Activated CD8-positive, alpha-beta memory T cell treated with anti-CD3 and anti-CD28 coated beads for 48 hours (primary cell): ENCODE measurements around the gene BCL2.
"Not testable (repeated sequence)": the region's sequence is repeated elsewhere in the genome, so short reads cannot be mapped to it uniquely, and the experiment has no call there.

ENCODE experiments used
- DNase-seq, 3 experiments: peaks; one replicate each; pipeline ENCODE4 v3.0.0-alpha.2; 2020; ENCODE audit warnings: low read depth in 2 of 3, low spot score in 2 of 3

Gene BCL2

DNA sequence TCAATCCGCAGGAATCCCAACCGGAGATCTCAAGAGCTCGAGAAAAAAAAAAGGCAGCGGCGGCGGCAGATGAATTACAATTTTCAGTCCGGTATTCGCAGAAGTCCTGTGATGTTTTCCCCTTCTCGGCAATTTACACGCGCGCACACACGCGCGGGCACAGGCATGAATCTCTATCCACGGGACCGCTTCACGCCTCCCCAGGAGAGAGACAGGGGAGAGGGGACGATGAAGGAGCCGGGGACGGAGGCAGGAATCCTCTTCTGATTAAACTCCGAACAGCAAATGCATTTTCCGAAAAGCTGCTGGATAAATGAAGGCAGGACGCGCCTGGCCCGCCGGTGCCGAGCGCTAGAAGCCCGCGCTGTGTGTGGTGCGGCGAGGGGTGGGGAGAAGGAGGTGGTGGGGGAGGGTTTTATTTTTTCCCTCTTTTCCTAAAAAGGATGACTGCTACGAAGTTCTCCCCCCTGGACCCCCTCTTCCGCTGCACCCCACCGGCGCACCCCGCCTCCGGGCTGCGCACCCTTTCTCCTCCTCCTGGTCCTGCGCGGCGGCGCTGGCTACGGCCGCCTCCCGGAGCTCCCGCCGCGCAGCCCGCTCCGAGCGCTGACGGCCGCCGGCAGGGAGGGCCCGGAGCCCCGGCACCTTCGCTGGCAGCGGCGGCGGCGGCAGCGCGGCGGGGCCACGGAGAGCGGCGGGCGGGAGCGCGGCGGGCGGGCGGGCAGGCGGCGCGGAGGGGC lies at the start of gene BCL2:
Gene BCL2 (minus strand): TSS at position 387 of the 740 bp plus-strand sequence.
- DNase-seq, result no peak

- no peak for DNase-seq
Observed at GRCh38 chr18:63368611-63369010, 49.0 kb upstream of the BCL2 start.

GRCh38 chr18:63367053-63367953 lies 47.7 kb upstream of the BCL2 start, which contains the start of gene KDSR:
KDSR (minus strand) TSS chr18:63367206; CDS start chr18:63367118, 88 bp downstream.
- peak; percentile 59 to 69 (median 66) for DNase-seq

GRCh38 chr18:63366213-63367052 lies 46.9 kb upstream of the BCL2 start:
- peak; percentile 35 to 50 (median 41) for DNase-seq

DNA sequence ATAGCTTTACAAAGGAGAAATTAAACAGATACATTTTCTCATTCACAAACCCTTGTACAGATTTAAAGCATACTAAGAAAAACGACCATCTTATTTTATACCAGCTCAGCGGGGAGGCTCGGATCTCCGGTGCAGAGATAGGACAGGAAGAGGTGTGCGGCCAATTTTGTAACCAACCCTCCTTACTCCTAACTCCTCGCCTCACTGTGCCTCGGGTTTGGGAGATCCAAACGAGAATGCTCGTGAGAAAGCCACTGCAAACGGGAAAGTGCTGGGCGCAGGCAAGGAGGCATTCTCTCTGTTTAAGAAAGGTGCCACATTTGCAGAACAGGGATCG lies 46.3 kb upstream of the BCL2 start:
- DNase-seq, result no peak

- DNase-seq, result no peak
Observed at GRCh38 chr18:63363951-63364350, 44.4 kb upstream of the BCL2 start.

DNA sequence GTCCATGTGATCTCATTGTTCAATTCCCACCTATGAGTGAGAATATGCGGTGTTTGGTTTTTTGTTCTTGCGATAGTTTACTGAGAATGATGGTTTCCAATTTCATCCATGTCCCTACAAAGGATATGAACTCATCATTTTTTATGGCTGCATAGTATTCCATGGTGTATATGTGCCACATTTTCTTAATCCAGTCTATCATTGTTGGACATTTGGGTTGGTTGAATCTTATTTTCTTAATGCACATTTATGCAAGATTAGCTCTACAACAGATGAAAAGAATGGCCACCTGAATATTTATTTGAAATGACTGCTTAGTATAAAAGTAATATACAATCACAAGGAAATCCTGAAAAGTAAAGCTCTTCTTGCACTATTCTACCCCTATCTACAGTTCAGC lies 43.9 kb upstream of the BCL2 start:
- not testable (repeated sequence) for DNase-seq

DNA sequence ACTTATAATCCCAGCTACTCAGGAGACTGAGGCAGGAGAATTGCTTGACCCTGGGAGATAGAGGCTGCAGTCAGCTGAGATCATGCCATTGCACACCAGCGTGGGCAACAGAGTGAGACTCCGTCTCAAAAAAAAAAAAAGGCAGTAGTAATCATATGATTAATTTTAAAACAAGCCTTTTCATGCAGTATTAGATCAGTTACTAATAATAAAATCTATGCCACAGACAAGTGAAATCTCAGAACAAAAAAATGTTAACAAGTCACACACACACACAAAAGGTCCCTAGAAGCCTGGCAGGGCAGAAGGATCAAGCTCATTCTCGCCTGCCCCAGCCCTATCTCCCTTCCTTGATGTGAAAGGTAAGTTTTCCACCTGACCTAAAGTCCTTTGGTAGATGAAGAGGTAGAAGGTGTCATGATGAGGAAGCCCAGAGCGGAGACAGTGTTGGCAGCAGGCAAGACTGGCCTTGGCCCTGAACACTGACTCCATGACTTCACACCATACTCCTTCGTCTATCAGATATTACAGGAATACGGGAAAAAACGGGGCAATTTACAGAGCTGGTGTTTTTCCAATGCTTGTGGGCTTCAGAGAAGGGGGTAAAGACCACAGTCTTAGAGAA lies 36.8 kb upstream of the BCL2 start:
- no peak for DNase-seq

- DNase-seq, result no peak
Observed at GRCh38 chr18:63350230-63350629, 30.7 kb upstream of the BCL2 start.

- no peak for DNase-seq
Observed at GRCh38 chr18:63348508-63349136, 29.1 kb upstream of the BCL2 start.

GRCh38 chr18:63346480-63347183 lies 27.1 kb upstream of the BCL2 start:
- no peak for DNase-seq

DNA sequence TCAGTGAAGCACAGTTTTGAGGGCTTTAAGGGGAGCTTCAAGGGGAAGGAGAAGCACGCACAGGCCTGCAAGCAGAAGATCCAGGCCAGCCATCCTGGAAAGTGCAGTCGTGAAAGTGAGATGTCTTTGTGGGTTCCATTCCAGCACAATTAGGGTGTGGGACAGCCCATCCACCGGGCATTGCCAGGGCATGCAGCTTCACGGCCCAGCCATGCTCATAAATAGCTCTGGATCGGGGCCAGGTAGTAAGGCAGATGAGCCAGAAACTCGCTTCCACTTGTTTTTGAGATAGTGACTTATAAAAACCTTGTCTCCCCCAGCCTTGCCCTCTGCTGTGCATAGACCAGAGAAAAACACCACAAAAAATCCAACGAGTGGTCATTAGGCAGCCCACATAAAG lies 26.5 kb upstream of the BCL2 start:
- DNase-seq, result no peak

GRCh38 chr18:63344918-63345317 lies 25.3 kb upstream of the BCL2 start:
- DNase-seq, result no peak

- no peak for DNase-seq
Observed at GRCh38 chr18:63344263-63344662, 24.7 kb upstream of the BCL2 start.

- DNase-seq, result no peak
Observed at GRCh38 chr18:63342206-63342605, 22.6 kb upstream of the BCL2 start.

DNA sequence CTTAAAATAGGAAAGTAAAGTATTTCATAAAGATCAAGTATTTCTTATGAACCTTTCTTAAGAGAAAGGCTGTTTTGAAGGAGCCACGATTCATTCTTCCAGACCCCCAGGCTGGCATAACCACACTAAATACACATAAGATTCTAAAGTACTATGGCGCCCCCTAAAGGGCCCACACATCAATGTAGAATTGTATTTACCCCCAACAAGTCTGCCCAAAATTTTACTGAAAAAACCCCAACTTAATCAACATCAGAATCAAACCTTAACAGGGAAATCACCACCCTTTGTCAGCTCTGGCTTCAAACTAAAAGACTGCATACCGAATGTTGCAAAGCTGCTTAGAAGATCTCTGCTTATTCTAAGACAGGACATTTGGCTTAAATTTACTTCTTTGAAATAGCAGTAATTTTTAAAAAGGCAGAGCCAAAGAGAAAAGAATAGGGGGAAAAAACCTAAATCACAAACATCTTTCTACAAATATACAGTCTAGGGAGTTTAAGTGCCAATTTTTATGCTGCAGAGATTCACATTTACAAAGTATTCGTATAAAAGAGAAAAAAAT lies 20.4 kb upstream of the BCL2 start:
- DNase-seq, result no peak

GRCh38 chr18:63336366-63337099 lies 17.0 kb upstream of the BCL2 start:
- no peak for DNase-seq

GRCh38 chr18:63331105-63331504 lies 11.5 kb upstream of the BCL2 start:
- no peak for DNase-seq
